Measurements from ENCODE around the gene OR6N2. TPM values are rescaled to one million over a fixed set of nuclear protein-coding genes. Genes with fewer than 3 reads are reported as not detected.
A peak's percentile ranks its signal among the peaks of the same experiment; 100 is the strongest.

The OR6N2 gene
- total RNA-seq (not detected), polyA plus RNA-seq (not detected)

DNA sequence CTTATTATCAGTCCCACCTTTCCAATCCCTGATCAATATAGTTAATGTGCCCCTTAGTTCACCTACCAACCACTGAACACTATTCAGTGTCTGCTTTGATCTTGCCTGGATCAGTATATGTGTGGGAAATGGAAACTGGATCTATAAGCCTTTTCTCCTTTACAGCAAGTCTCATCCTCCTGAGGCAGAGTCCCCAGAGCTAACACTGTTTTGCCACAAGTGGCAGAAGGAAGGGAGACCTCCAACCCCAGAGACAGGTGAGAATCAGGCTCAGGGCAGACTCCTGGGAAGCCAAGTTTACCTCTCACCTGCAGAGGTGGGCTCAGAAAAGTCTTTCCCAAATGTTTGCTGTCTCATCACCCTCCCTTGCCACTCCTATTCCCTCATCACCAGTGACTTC lies at the start of gene OR6N2:
OR6N2 (minus strand) TSS at position 101 of the 400 bp plus-strand sequence. CDS start 3,569 bp downstream, outside the sequence.
- Mint-ChIP-seq H3K27me3 (peaks cover 0 to 5% of the 10 kb centered on the region in 2 donors), H3K36me3 (no peaks in the 10 kb centered on the region), H3K4me1 (no peaks in the 10 kb centered on the region), H3K9me3 (peaks cover 0 to 1% (median 0%) of the 10 kb centered on the region in 8 donors), H3K4me3 (no peak within 1 kb of the TSS), H3K27ac (no peak within 1 kb of the TSS)
- no peak for DNase-seq
- Histone ChIP-seq H3K4me3 (ENCODE audit: low read length in 2 of 2) (no peak within 1 kb of the TSS), H3K9me3 (ENCODE audit: control insufficient read depth in 1 of 2, low read length in 2 of 2) (no peaks in the 10 kb centered on the region), H3K36me3 (ENCODE audit: insufficient read depth, low read length) (no peaks in the 10 kb centered on the region), H3K27ac (ENCODE audit: low read depth, low read length) (no peak within 1 kb of the TSS), H3K4me1 (ENCODE audit: insufficient read depth, low read length) (no peaks in the 10 kb centered on the region), H3K27me3 (ENCODE audit: insufficient read depth, low read length) (no peaks in the 10 kb centered on the region)
- POLR2A ChIA-PET (ENCODE audit: partially characterized antibody) = no interaction called here
- CTCF ChIA-PET (ENCODE audit: partially characterized antibody) = no interaction called here
- intact Hi-C loops (cut with micrococcal nuclease) = no loop called here

- Mint-ChIP-seq H3K4me3 (no peak overlapping the region), H3K27me3 (no peaks in the 10 kb centered on the region), H3K4me1 (peaks cover 0 to 7% (median 6%) of the 10 kb centered on the region in 4 donors), H3K36me3 (peaks cover 1 to 11% of the 10 kb centered on the region in 2 donors), H3K9me3 (peaks cover 0 to 32% (median 23%) of the 10 kb centered on the region in 8 donors), H3K27ac (no peak overlapping the region)
- Histone ChIP-seq H3K27ac (ENCODE audit: low read depth, low read length) (no peak overlapping the region), H3K27me3 (ENCODE audit: insufficient read depth, low read length) (no peaks in the 10 kb centered on the region), H3K9me3 (ENCODE audit: control insufficient read depth in 1 of 2, low read length in 2 of 2) (no peaks in the 10 kb centered on the region), H3K4me3 (ENCODE audit: low read length in 2 of 2) (no peak overlapping the region), H3K4me1 (ENCODE audit: insufficient read depth, low read length) (no peaks in the 10 kb centered on the region), H3K36me3 (ENCODE audit: insufficient read depth, low read length) (no peaks in the 10 kb centered on the region)
- no peak for DNase-seq
- intact Hi-C loops (cut with micrococcal nuclease) = no loop called here
- CTCF ChIA-PET (ENCODE audit: partially characterized antibody) = no interaction called here
- POLR2A ChIA-PET (ENCODE audit: partially characterized antibody) = no interaction called here
Observed at GRCh38 chr1:158830074-158830677, 49.2 kb upstream of the OR6N2 start.

GRCh38 chr1:158821723-158822122 lies 40.7 kb upstream of the OR6N2 start:
- no peaks in the 10 kb centered on the region for H3K36me3 Mint-ChIP-seq
- H3K27me3 Mint-ChIP-seq = no peaks in the 10 kb centered on the region
- H3K9me3 Mint-ChIP-seq = peaks cover 0 to 2% (median 0%) of the 10 kb centered on the region in 8 donors
- CTCF ChIA-PET (ENCODE audit: partially characterized antibody) = no interaction called here
- Histone ChIP-seq H3K27ac (ENCODE audit: low read depth, low read length) (no peak overlapping the region), H3K36me3 (ENCODE audit: insufficient read depth, low read length) (no peaks in the 10 kb centered on the region), H3K4me3 (ENCODE audit: low read length in 2 of 2) (no peak overlapping the region), H3K4me1 (ENCODE audit: insufficient read depth, low read length) (peaks cover 27% of the 10 kb centered on the region), H3K9me3 (ENCODE audit: control insufficient read depth in 1 of 2, low read length in 2 of 2) (no peaks in the 10 kb centered on the region), H3K27me3 (ENCODE audit: insufficient read depth, low read length) (no peaks in the 10 kb centered on the region)
- POLR2A ChIA-PET (ENCODE audit: partially characterized antibody) = no interaction called here
- no peak for DNase-seq
- no peak overlapping the region for H3K4me3 Mint-ChIP-seq
- H3K4me1 Mint-ChIP-seq = peaks cover 19 to 28% (median 25%) of the 10 kb centered on the region in 4 donors
- H3K27ac Mint-ChIP-seq = no peak overlapping the region
- intact Hi-C loops (cut with micrococcal nuclease) = no loop called here

DNA sequence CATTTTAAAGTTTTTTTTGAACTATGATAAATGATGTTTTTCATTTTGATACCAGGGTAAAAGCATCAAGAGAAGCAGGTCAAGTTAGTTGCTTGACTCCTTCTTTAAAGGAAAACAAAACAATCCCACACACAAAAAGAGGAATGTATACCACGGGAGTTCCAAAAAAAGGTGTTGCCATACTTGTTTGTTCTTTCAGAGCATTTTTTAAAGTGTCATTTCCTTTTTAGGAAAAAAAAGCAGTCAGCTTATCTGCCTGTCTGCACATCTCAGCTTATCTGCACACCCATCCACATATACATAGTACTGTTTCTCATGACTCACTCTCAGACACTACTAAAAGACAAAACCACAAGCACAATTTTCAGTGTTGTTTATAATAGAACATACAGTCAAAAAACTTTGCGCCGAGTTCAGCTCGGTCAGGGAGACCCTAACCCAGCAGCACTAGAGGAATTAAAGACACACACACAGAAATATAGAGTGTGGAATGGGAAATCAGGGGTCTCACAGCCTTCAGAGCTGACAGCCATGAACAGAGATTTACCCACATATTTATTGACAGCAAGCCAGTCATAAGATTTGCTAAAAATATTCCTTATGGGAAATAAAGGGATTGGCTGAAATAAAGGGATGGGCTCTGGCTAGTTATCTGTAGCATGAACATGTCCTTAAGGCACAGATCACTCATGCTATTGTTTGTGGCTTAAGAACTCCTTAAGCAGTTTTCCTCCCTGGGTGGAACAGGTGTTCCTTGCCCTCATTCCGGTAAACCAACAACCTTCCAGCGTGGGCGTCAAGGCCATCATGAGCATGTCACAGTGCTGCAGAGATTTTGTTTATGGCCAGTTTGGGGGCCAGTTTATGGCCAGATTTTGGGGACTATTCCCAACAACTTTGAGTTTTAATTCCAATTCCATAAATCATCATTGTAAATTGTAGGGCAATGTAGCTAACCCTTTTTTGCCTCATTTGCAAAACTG lies 38.7 kb upstream of the OR6N2 start:
- H3K4me1 ChIP-seq (ENCODE audit: insufficient read depth, low read length) = peaks cover 27% of the 10 kb centered on the region
- H3K27ac ChIP-seq (ENCODE audit: low read depth, low read length) = no peak overlapping the region
- Mint-ChIP-seq H3K27me3 (no peaks in the 10 kb centered on the region), H3K4me3 (peak overlapping the region in 7 of 8 donors; percentile 17 to 77 (median 56)), H3K4me1 (peaks cover 19 to 28% (median 25%) of the 10 kb centered on the region in 4 donors), H3K9me3 (no peaks in the 10 kb centered on the region), H3K27ac (peak overlapping the region; percentile 43 to 92 (median 82)), H3K36me3 (no peaks in the 10 kb centered on the region)
- H3K27me3 ChIP-seq (ENCODE audit: insufficient read depth, low read length) = no peaks in the 10 kb centered on the region
- POLR2A ChIA-PET (ENCODE audit: partially characterized antibody) = interaction anchor here (1.0 to 1.1 kb wide), 2 partner anchors 112 to 114 kb away, joined by 3 to 4 read pairs; partner anchors contain the start of gene PYHIN1
- intact Hi-C loops (cut with micrococcal nuclease) = no loop called here
- DNase-seq = peak; percentile 5 to 41 (median 13)
- CTCF ChIA-PET (ENCODE audit: partially characterized antibody) = interaction anchor here (0.8 to 1.0 kb wide), 2 partner anchors 25 to 109 kb away, joined by 3 read pairs; no protein-coding TSS in a partner anchor
- H3K36me3 ChIP-seq (ENCODE audit: insufficient read depth, low read length) = no peaks in the 10 kb centered on the region
- H3K4me3 ChIP-seq (ENCODE audit: low read length in 2 of 2) = no peak overlapping the region
- no peaks in the 10 kb centered on the region for H3K9me3 ChIP-seq (ENCODE audit: control insufficient read depth in 1 of 2, low read length in 2 of 2)

- Mint-ChIP-seq H3K27ac (peak overlapping the region; percentile 27 to 92 (median 70)), H3K36me3 (no peaks in the 10 kb centered on the region), H3K4me1 (peaks cover 19 to 28% (median 25%) of the 10 kb centered on the region in 4 donors), H3K9me3 (no peaks in the 10 kb centered on the region), H3K4me3 (peak overlapping the region in 4 of 8 donors; percentile 29 to 77 (median 52)), H3K27me3 (no peaks in the 10 kb centered on the region)
- Histone ChIP-seq H3K4me3 (ENCODE audit: low read length in 2 of 2) (no peak overlapping the region), H3K27me3 (ENCODE audit: insufficient read depth, low read length) (no peaks in the 10 kb centered on the region), H3K4me1 (ENCODE audit: insufficient read depth, low read length) (peaks cover 27% of the 10 kb centered on the region), H3K27ac (ENCODE audit: low read depth, low read length) (no peak overlapping the region), H3K36me3 (ENCODE audit: insufficient read depth, low read length) (no peaks in the 10 kb centered on the region), H3K9me3 (ENCODE audit: control insufficient read depth in 1 of 2, low read length in 2 of 2) (no peaks in the 10 kb centered on the region)
- no peak for DNase-seq
- CTCF ChIA-PET (ENCODE audit: partially characterized antibody) = interaction anchor here (0.8 to 1.0 kb wide), 2 partner anchors 24 to 110 kb away, joined by 3 read pairs; no protein-coding TSS in a partner anchor
- POLR2A ChIA-PET (ENCODE audit: partially characterized antibody) = interaction anchor here (1.0 to 1.1 kb wide), 2 partner anchors 112 to 115 kb away, joined by 3 to 4 read pairs; partner anchors contain the start of gene PYHIN1
- intact Hi-C loops (cut with micrococcal nuclease) = no loop called here
Observed at GRCh38 chr1:158818975-158819431, 38.0 kb upstream of the OR6N2 start.

DNA sequence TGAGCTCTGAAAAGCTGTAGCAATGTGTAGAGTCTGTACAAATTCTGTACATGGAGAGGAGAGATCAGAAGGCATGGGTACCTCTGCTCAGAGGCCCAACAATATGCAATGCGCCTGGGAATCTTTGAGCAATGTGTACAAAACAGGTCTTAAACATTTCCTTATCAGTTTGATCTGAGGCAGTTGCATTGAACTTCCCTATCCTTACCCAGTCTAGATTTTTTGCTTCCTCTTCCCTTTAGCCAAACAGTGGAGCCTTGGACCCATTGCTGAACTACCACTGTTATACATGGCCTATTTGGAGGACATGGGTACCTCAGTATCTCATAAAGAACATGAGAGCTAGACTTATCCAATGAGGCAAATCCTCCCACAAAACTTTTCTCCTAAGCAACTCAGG lies 37.6 kb upstream of the OR6N2 start:
- peak overlapping the region in 4 of 7 donors; percentile 9 to 92 (median 31) for H3K27ac Mint-ChIP-seq
- Histone ChIP-seq H3K27ac (ENCODE audit: low read depth, low read length) (no peak overlapping the region), H3K9me3 (ENCODE audit: control insufficient read depth in 1 of 2, low read length in 2 of 2) (no peaks in the 10 kb centered on the region), H3K36me3 (ENCODE audit: insufficient read depth, low read length) (no peaks in the 10 kb centered on the region), H3K4me1 (ENCODE audit: insufficient read depth, low read length) (peaks cover 27% of the 10 kb centered on the region), H3K27me3 (ENCODE audit: insufficient read depth, low read length) (no peaks in the 10 kb centered on the region), H3K4me3 (ENCODE audit: low read length in 2 of 2) (no peak overlapping the region)
- DNase-seq = no peak
- POLR2A ChIA-PET (ENCODE audit: partially characterized antibody) = no interaction called here
- H3K27me3 Mint-ChIP-seq = no peaks in the 10 kb centered on the region
- H3K36me3 Mint-ChIP-seq = no peaks in the 10 kb centered on the region
- CTCF ChIA-PET (ENCODE audit: partially characterized antibody) = interaction anchor here (0.8 to 1.0 kb wide), 2 partner anchors 24 to 110 kb away, joined by 3 read pairs; no protein-coding TSS in a partner anchor
- intact Hi-C loops (cut with micrococcal nuclease) = no loop called here
- H3K9me3 Mint-ChIP-seq = no peaks in the 10 kb centered on the region
- H3K4me1 Mint-ChIP-seq = peaks cover 19 to 28% (median 25%) of the 10 kb centered on the region in 4 donors
- H3K4me3 Mint-ChIP-seq = peak overlapping the region in 2 of 8 donors; percentile 0 to 16

DNA sequence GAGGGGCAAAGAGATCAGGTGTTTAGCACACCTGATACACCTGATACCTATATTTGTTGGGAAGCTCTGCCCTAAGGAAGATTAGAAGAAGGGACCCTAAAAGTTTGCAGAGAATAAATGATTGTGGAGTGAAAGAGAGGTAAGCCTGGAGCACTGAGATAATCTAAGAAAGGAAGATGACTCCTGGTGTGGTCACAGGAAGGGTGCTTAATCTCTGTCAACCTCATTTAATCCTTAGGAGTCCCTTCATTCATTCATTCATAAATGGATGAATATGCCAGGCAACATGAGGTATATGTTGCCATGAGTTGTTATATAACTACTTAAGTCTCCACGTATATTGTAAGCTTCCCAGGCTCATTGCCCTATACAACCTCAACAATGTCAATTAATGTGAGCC lies 34.0 kb upstream of the OR6N2 start:
- Histone ChIP-seq H3K4me3 (ENCODE audit: low read length in 2 of 2) (no peak overlapping the region), H3K27me3 (ENCODE audit: insufficient read depth, low read length) (no peaks in the 10 kb centered on the region), H3K9me3 (ENCODE audit: control insufficient read depth in 1 of 2, low read length in 2 of 2) (no peaks in the 10 kb centered on the region), H3K36me3 (ENCODE audit: insufficient read depth, low read length) (no peaks in the 10 kb centered on the region), H3K27ac (ENCODE audit: low read depth, low read length) (no peak overlapping the region), H3K4me1 (ENCODE audit: insufficient read depth, low read length) (peaks cover 20% of the 10 kb centered on the region)
- CTCF ChIA-PET (ENCODE audit: partially characterized antibody) = no interaction called here
- Mint-ChIP-seq H3K9me3 (no peaks in the 10 kb centered on the region), H3K36me3 (no peaks in the 10 kb centered on the region), H3K27ac (no peak overlapping the region), H3K4me1 (peaks cover 16 to 21% (median 20%) of the 10 kb centered on the region in 4 donors), H3K4me3 (no peak overlapping the region), H3K27me3 (no peaks in the 10 kb centered on the region)
- intact Hi-C loops (cut with micrococcal nuclease) = no loop called here
- no peak for DNase-seq
- POLR2A ChIA-PET (ENCODE audit: partially characterized antibody) = no interaction called here

Data from CD4-positive, alpha-beta memory T cell (primary cell).